DND-41 (cell line): ENCODE data around the gene CIB1.

Experiments
- CTCF ChIP-seq: IDR thresholded peaks from 2 replicates; pipeline ENCODE4 v1.5.1; 2012; ENCODE audit warnings: borderline replicate concordance, low read length, moderate library complexity, mild to moderate bottlenecking; ENCODE audit not compliant: poor library complexity, severe bottlenecking; ENCODE audit errors: extremely low read depth
- EZH2 ChIP-seq: IDR thresholded peaks from 3 replicates; pipeline ENCODE4 v1.6.1; 2012; ENCODE audit warnings: borderline replicate concordance, low read depth, mild to moderate bottlenecking, moderate library complexity, low read length, inconsistent platforms; ENCODE audit not compliant: severe bottlenecking

GRCh38 chr15:90225047-90225446 lies 8.7 kb downstream of the CIB1 start:
- no peak for TF ChIP-seq CTCF
- TF ChIP-seq EZH2: no peak
